H1 (cell line): Measurements from ENCODE around the gene WDR33. TPM values are rescaled to one million over a fixed set of nuclear protein-coding genes. Genes with fewer than 3 reads are reported as not detected.

ENCODE experiments used
- CTCF ChIA-PET: fragments of 300-600 bp; sonication (Branson Sonifier 250); formaldehyde crosslinking; loops from one replicate; lab custom pipeline; 2021; ENCODE audit not compliant: partially characterized antibody; lab: Charles Lee
- POLR2A ChIA-PET: fragments of 300-600 bp; sonication (Branson Sonifier 250); formaldehyde crosslinking; loops from one replicate; lab custom pipeline; 2021; ENCODE audit warnings: inconsistent platforms; ENCODE audit not compliant: partially characterized antibody; lab: Charles Lee
- DNase-seq, 2 experiments: peaks; one replicate each; pipeline versions ENCODE4 v3.0.0 to v3.0.0-alpha.2; 2010 to 2022; ENCODE audit warnings: low spot score in 2 of 2, low read depth in 1 of 2, mixed read lengths in 1 of 2
- FAIRE-seq: peaks from 2 replicates; lab custom pipeline; 2011; peaks lifted over from hg19 to GRCh38; lab: Jason Lieb, UNC
- H2AFZ ChIP-seq: 2 replicates; pipeline ENCODE4 v1.8.1; 2012; ENCODE audit warnings: low read length, inconsistent platforms
- H2AK5ac ChIP-seq: 2 replicates; pipeline ENCODE4 v1.6.1; 2013; ENCODE audit warnings: low read depth, low read length
- H2BK120ac ChIP-seq: replicated peaks from 2 replicates; pipeline ENCODE3; 2013; ENCODE audit warnings: low read depth, low read length, inconsistent platforms
- H2BK12ac ChIP-seq: 2 replicates; pipeline ENCODE4 v1.6.1; 2013; ENCODE audit warnings: low read depth, low read length
- H2BK15ac ChIP-seq: 2 replicates; pipeline ENCODE4 v1.6.1; 2013; ENCODE audit warnings: low read length
- H2BK20ac ChIP-seq: 2 replicates; pipeline ENCODE4 v1.6.1; 2013; ENCODE audit warnings: low read length
- H2BK5ac ChIP-seq: 2 replicates; pipeline ENCODE4 v1.6.1; 2013; ENCODE audit warnings: low read depth, low read length
- H3K14ac ChIP-seq: 2 replicates; pipeline ENCODE4 v1.6.1; 2013; ENCODE audit warnings: inconsistent platforms; ENCODE audit not compliant: insufficient read length
- H3K18ac ChIP-seq: 2 replicates; pipeline ENCODE4 v1.6.1; 2013; ENCODE audit warnings: low read length; ENCODE audit errors: extremely low read depth
- H3K23ac ChIP-seq: 2 replicates; pipeline ENCODE4 v1.6.1; 2013; ENCODE audit warnings: inconsistent platforms; ENCODE audit not compliant: insufficient read length
- H3K23me2 ChIP-seq: 2 replicates; pipeline ENCODE4 v1.6.1; 2013; ENCODE audit warnings: low read depth, low read length
- H3K27ac ChIP-seq: 2 replicates; pipeline ENCODE4 v1.6.1; 2011; ENCODE audit warnings: low read depth, low read length, inconsistent platforms
- H3K27me3 ChIP-seq, 4 experiments: replicated peaks in 1 of 4; 1 replicate in 1 of 4; 2 replicates in 3 of 4; pipeline versions ENCODE4 v1.6.1 to v1.8.1; 2011 to 2013; ENCODE audit warnings: low read length in 3 of 4, mild to moderate bottlenecking in 3 of 4, inconsistent platforms in 2 of 4, mixed read lengths in 2 of 4, moderate library complexity in 1 of 4; ENCODE audit not compliant: control insufficient read depth in 3 of 4, insufficient read depth in 3 of 4; ENCODE audit errors: extremely low read depth in 1 of 4
- H3K36me3 ChIP-seq, 4 experiments: 2 replicates each; pipeline versions ENCODE4 v1.6.1 to v1.8.1; 2011 to 2013; ENCODE audit warnings: mild to moderate bottlenecking in 4 of 4, low read length in 3 of 4, moderate library complexity in 2 of 4, control low read depth in 1 of 4, inconsistent platforms in 1 of 4; ENCODE audit not compliant: insufficient read depth in 4 of 4, control insufficient read depth in 2 of 4
- H3K4ac ChIP-seq: replicated peaks from 2 replicates; pipeline ENCODE3; 2013; ENCODE audit warnings: low read length, low read depth, mixed read lengths, inconsistent platforms; ENCODE audit not compliant: insufficient read length
- H3K4me1 ChIP-seq, 4 experiments: replicated peaks in 1 of 4; 1 replicate in 1 of 4; 2 replicates in 3 of 4; pipeline versions ENCODE4 v1.6.1 to v1.8.1; 2011 to 2013; ENCODE audit warnings: low read length in 3 of 4, inconsistent platforms in 2 of 4, mixed read lengths in 1 of 4; ENCODE audit not compliant: insufficient read depth in 4 of 4, control insufficient read depth in 3 of 4
- H3K4me2 ChIP-seq, 2 experiments: 2 replicates each; pipeline versions ENCODE4 v1.6.1 to v1.8.1; 2011 to 2013; ENCODE audit warnings: low read depth in 2 of 2, low read length in 2 of 2, control low read depth in 1 of 2, inconsistent platforms in 1 of 2, mild to moderate bottlenecking in 1 of 2; ENCODE audit not compliant: insufficient read depth in 1 of 2
- H3K4me3 ChIP-seq, 4 experiments: fragments of 200-600, 300-600 bp in 1 of 4; sonication (generic), shearing (Covaris generic), sonication (Bioruptor Twin) in 1 of 4; 2 replicates each; pipeline versions ENCODE4 v1.5.1 to v1.8.1; 2011 to 2016; ENCODE audit warnings: low read length in 4 of 4, low read depth in 3 of 4, control low read depth in 2 of 4, inconsistent platforms in 2 of 4, mild to moderate bottlenecking in 2 of 4, mixed read lengths in 1 of 4, moderate library complexity in 1 of 4; ENCODE audit not compliant: insufficient read depth in 2 of 4; ENCODE audit errors: extremely low read depth in 1 of 4
- H3K56ac ChIP-seq: replicated peaks from 2 replicates; pipeline ENCODE3; 2013; ENCODE audit warnings: low read depth, mild to moderate bottlenecking, mixed read lengths, low read length, inconsistent platforms; ENCODE audit not compliant: insufficient read length
- H3K79me1 ChIP-seq: 2 replicates; pipeline ENCODE4 v1.6.1; 2013; ENCODE audit warnings: low read depth, low read length, control low read depth
- H3K79me2 ChIP-seq, 2 experiments: 2 replicates each; pipeline versions ENCODE4 v1.6.1 to v1.8.1; 2012 to 2013; ENCODE audit warnings: low read length in 2 of 2, mild to moderate bottlenecking in 2 of 2, inconsistent platforms in 1 of 2; ENCODE audit not compliant: insufficient read depth in 2 of 2, control insufficient read depth in 1 of 2
- H3K9ac ChIP-seq, 4 experiments: replicated peaks in 1 of 4; 1 replicate in 1 of 4; 2 replicates in 3 of 4; pipeline versions ENCODE4 v1.6.1 to v1.8.1; 2011 to 2013; ENCODE audit warnings: low read depth in 3 of 4, low read length in 3 of 4, control low read depth in 2 of 4, mild to moderate bottlenecking in 2 of 4, moderate library complexity in 2 of 4, inconsistent platforms in 1 of 4; ENCODE audit errors: extremely low read depth in 1 of 4
- H3K9me3 ChIP-seq, 2 experiments: 2 replicates each; pipeline versions ENCODE4 v1.6.1 to v1.8.1; 2012 to 2013; ENCODE audit warnings: mild to moderate bottlenecking in 2 of 2, moderate library complexity in 2 of 2, control low read depth in 1 of 2, inconsistent platforms in 1 of 2, low read depth in 1 of 2, low read length in 1 of 2, mixed read lengths in 1 of 2; ENCODE audit not compliant: insufficient read depth in 2 of 2
- H4K20me1 ChIP-seq, 2 experiments: replicated peaks in 1 of 2; 2 replicates each; pipeline versions ENCODE3 to v1.8.1; 2011 to 2013; ENCODE audit warnings: inconsistent platforms in 2 of 2, low read length in 2 of 2, mild to moderate bottlenecking in 1 of 2; ENCODE audit not compliant: insufficient read depth in 2 of 2, control insufficient read depth in 1 of 2
- H4K5ac ChIP-seq: 2 replicates; pipeline ENCODE4 v1.6.1; 2013; ENCODE audit warnings: low read length, low read depth, mixed read lengths, inconsistent platforms; ENCODE audit not compliant: insufficient read length
- H4K8ac ChIP-seq: 2 replicates; pipeline ENCODE4 v1.8.0; 2013; ENCODE audit warnings: mild to moderate bottlenecking, moderate library complexity, low read length, inconsistent platforms; ENCODE audit not compliant: insufficient read depth; ENCODE audit errors: extremely low read depth
- H4K91ac ChIP-seq: replicated peaks from 2 replicates; pipeline ENCODE3; 2013; ENCODE audit warnings: low read length, mixed read lengths, inconsistent platforms; ENCODE audit not compliant: insufficient read length
- ATF2 ChIP-seq: IDR thresholded peaks from 2 replicates; pipeline ENCODE4 v1.6.1; 2012; ENCODE audit warnings: low read length, inconsistent platforms
- POLR2AphosphoS5 ChIP-seq: IDR thresholded peaks from 2 replicates; pipeline ENCODE4 v1.6.1; 2011; ENCODE audit warnings: low read depth, low read length
- WGBS, 2 experiments: shearing (Covaris generic) in 1 of 2; methylation state at CpG; one replicate each; pipeline versions ENCODE4 v1.1.6 to v1.1.7; 2013 to 2015; ENCODE audit warnings: low lambda C conversion rate in 2 of 2, mixed read lengths in 2 of 2, inconsistent platforms in 1 of 2, low coverage in 1 of 2, missing lambda C conversion rate in 1 of 2; ENCODE audit not compliant: insufficient replicate concordance in 2 of 2, insufficient coverage in 1 of 2, insufficient read length in 1 of 2; ENCODE audit errors: extremely low coverage in 1 of 2, missing lambda C conversion rate in 1 of 2; 5-methylcytosine and 5-hydroxymethylcytosine counted together
- polyA plus RNA-seq, 7 experiments: library from polyadenylated mRNA; depleted of rRNA in 3 of 7; stranded (reverse) in 5 of 7; unstranded in 2 of 7; fragments of >200 nt in 5 of 7; fragments of 200-250 nt in 2 of 7; gene quantifications; 1 replicate in 5 of 7; 2 replicates in 1 of 7; 4 replicates in 1 of 7; pipeline versions ENCODE4 v1.2.1 to v1.2.3, GENCODE V29; 2011 to 2013; ENCODE audit warnings: missing spikeins in 2 of 7, mixed read lengths in 2 of 7
- total RNA-seq: library from RNA; stranded (reverse); fragmentation: NEBNext Ultra II Directional; extraction: Animal tissue kit (Norgen Biotek cat#: 25700); gene quantifications from 2 replicates; pipeline ENCODE4 v1.2.1, GENCODE V29; 2021

The WDR33 gene
- total and polyA plus RNA-seq, 2 of the 8 experiments (the other 6 are each of a cell fraction or from before 2014, with no cell fraction given): 18.1 to 82.7 TPM

DNA sequence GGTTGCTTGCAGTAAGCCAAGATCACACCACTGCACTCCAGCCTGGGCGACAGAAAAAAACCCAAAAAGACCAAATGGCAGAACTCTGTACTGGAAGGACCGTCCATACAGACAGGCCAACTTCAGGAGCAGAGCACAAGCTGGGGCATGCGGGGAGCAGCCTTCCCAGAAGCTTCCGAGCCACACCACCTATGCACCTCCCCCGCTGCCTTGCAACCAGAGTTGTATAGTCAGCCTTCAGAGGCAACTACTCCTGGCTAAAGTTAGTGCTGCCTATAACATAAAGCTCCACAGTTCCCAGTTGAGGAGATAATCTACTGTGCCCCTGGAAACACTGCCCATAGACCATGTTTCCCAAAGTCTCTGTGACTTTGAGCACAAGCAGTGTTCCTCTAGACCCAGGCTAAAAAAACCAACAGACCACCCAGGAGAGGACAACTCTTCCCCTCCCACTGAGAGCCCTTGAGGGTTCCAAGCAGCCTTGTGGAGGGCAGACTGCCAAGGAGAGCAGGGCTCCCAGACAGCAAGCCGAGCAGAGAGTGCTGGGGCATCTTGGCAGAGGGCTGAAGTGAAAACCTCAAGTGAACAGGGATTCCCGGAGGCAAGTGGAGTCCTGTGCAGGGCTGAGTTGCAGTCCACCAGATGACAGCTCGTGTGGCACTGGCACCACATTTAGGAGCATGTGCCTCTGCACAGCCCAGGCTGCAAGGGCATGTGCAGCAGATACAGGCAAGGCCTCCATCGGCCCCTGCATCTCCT lies 102.9 kb downstream of the WDR33 start:
- Histone ChIP-seq H3K4me1 (peaks cover 0 to 3% (median 0%) of the 10 kb centered on the region in 4 experiments; a peak in 2 of 7 replicates), H3K79me1 (no peaks in the 10 kb centered on the region; the same call in 1 of the 2 replicates), H2BK15ac (no peak overlapping the region), H3K23me2 (no peaks in the 10 kb centered on the region), H3K9ac (no peak overlapping the region), H2BK20ac (no peak overlapping the region), H3K23ac (no peak overlapping the region), H3K4me3 (no peak overlapping the region), H2AK5ac (no peak overlapping the region), H2BK5ac (no peak overlapping the region), H4K5ac (no peak overlapping the region), H3K27me3 (no peaks in the 10 kb centered on the region), H4K8ac (no peak overlapping the region), H3K9me3 (no peaks in the 10 kb centered on the region), H3K36me3 (peaks cover 24 to 56% (median 38%) of the 10 kb centered on the region in 4 experiments), H3K79me2 (peaks cover 0 to 8% of the 10 kb centered on the region in 2 experiments; a peak in 2 of 4 replicates), H3K56ac (no peak overlapping the region), H2BK120ac (no peak overlapping the region), H3K18ac (no peak overlapping the region), H2AFZ (no peak overlapping the region), H3K4me2 (no peak overlapping the region), H3K4ac (no peak overlapping the region), H3K27ac (no peak overlapping the region), H4K20me1 (peaks cover 6 to 9% of the 10 kb centered on the region in 2 experiments), H3K14ac (no peak overlapping the region), H4K91ac (no peak overlapping the region), H2BK12ac (no peak overlapping the region)
- DNase-seq (no peak), FAIRE-seq (no peak)
- 87% methylated on average over 9 of the region's 9 CpGs; no CpG with 5 or more reads in 1 of the 2 experiments for WGBS, 2 experiments
- CTCF ChIA-PET: interaction anchor here (1.5 kb wide), 1 partner anchor 12 kb away, joined by 5 read pairs; no protein-coding TSS in a partner anchor
- TF ChIP-seq ATF2 (no peak), POLR2AphosphoS5 (0 out of 2 replicates have a peak, but pooled peaks have one; percentile 19)
- POLR2A ChIA-PET: interaction anchor here (0.5 kb wide), 1 partner anchor 317 kb away, joined by 3 read pairs; no protein-coding TSS in a partner anchor
